B cell (primary cell): ENCODE measurements around the gene INF2. TPM values are rescaled to one million over a fixed set of nuclear protein-coding genes. Genes with fewer than 3 reads are reported as not detected.
A peak's percentile ranks its signal among the peaks of the same experiment; 100 is the strongest.

Source experiments
- ATAC-seq: fragments of 200-7000 bp; cut with Tn5 transposase; one replicate; pipeline ENCODE4 v1.10.0; 2021; ENCODE audit warnings: low read depth, mild to moderate bottlenecking, moderate number of reproducible peaks, moderate library complexity
- CTCF ChIA-PET: fragments of 350-600 bp; sonication (Branson Sonifier 250); formaldehyde crosslinking; loops from one replicate; lab custom pipeline; 2021; ENCODE audit warnings: antibody characterized with exemption, inconsistent platforms; lab: Charles Lee
- POLR2A ChIA-PET: fragments of 350-600 bp; sonication (Branson Sonifier 250); formaldehyde crosslinking; loops from one replicate; lab custom pipeline; 2021; ENCODE audit warnings: antibody characterized with exemption; lab: Charles Lee
- DNase-seq: peaks from one replicate; pipeline ENCODE4 v3.0.0; 2013
- H2AFZ ChIP-seq: 2 replicates; pipeline ENCODE4 v1.6.1; 2012; ENCODE audit warnings: mild to moderate bottlenecking, low read depth, low read length; ENCODE audit not compliant: insufficient read depth, poor library complexity, severe bottlenecking
- H3K27ac ChIP-seq, 2 donors: 1 replicate in 1 of 2; 2 replicates in 1 of 2; pipeline ENCODE4 v1.5.1; 2012 to 2013; ENCODE audit warnings: low read length in 2 of 2, mild to moderate bottlenecking in 2 of 2, moderate library complexity in 1 of 2
- H3K27me3 ChIP-seq, 4 experiments: fragments of 200-600 bp in 1 of 4; sonication (generic) in 1 of 4; replicated peaks in 1 of 4; 1 replicate in 2 of 4; 2 replicates in 2 of 4; pipeline versions ENCODE4 v1.6.1 to v1.7.0; 2013 to 2016; ENCODE audit warnings: low read length in 3 of 4, mild to moderate bottlenecking in 2 of 4, mixed read lengths in 1 of 4, moderate library complexity in 1 of 4; ENCODE audit not compliant: insufficient read depth in 4 of 4, control insufficient read depth in 3 of 4; ENCODE audit errors: control extremely low read depth in 1 of 4
- H3K36me3 ChIP-seq, 2 experiments: replicated peaks in 1 of 2; 1 replicate in 1 of 2; 2 replicates in 1 of 2; pipeline versions ENCODE4 v1.6.1 to v1.7.1; 2013; ENCODE audit warnings: low read length in 1 of 2; ENCODE audit not compliant: insufficient read depth in 2 of 2, control insufficient read depth in 1 of 2; ENCODE audit errors: control extremely low read depth in 1 of 2, extremely low read depth in 1 of 2
- H3K4me1 ChIP-seq, 2 donors: fragments of 200-600 bp in 1 of 2; sonication (generic) in 1 of 2; 1 replicate in 1 of 2; 2 replicates in 1 of 2; pipeline versions ENCODE4 v1.5.1 to v1.6.1; 2013 to 2017; ENCODE audit warnings: low read length in 2 of 2; ENCODE audit not compliant: control insufficient read depth in 2 of 2, insufficient read depth in 2 of 2
- H3K4me2 ChIP-seq: replicated peaks from 2 replicates; pipeline ENCODE3; 2012; ENCODE audit warnings: mild to moderate bottlenecking, low read depth, low read length; ENCODE audit not compliant: poor library complexity, severe bottlenecking
- H3K4me3 ChIP-seq, 5 experiments: fragments of 200-600 bp in 1 of 5; sonication (generic) in 1 of 5; 1 replicate in 3 of 5; 2 replicates in 2 of 5; pipeline versions ENCODE4 v1.5.1 to v1.7.0; 2011 to 2016; ENCODE audit warnings: low read length in 4 of 5, mild to moderate bottlenecking in 4 of 5, low read depth in 2 of 5, control low read depth in 1 of 5, moderate library complexity in 1 of 5; ENCODE audit not compliant: insufficient read depth in 1 of 5; ENCODE audit errors: control extremely low read depth in 1 of 5, extremely low read depth in 1 of 5
- H3K79me2 ChIP-seq: fragments of 200-600 bp; sonication (generic); one replicate; pipeline ENCODE4 v1.6.0; 2016; ENCODE audit warnings: low read length; ENCODE audit not compliant: control insufficient read depth, insufficient read depth
- H3K9ac ChIP-seq: fragments of 200-600 bp; sonication (generic); 2 replicates; pipeline ENCODE4 v1.6.1; 2017; ENCODE audit warnings: mild to moderate bottlenecking, low read length, moderate library complexity
- H3K9me3 ChIP-seq, 3 donors: one replicate each; pipeline versions ENCODE4 v1.6.1 to v1.7.1; 2013; ENCODE audit warnings: low read length in 2 of 3; ENCODE audit not compliant: control insufficient read depth in 2 of 3, insufficient read depth in 1 of 3; ENCODE audit errors: control extremely low read depth in 1 of 3
- H4K20me1 ChIP-seq: 2 replicates; pipeline ENCODE4 v1.6.0; 2012; ENCODE audit warnings: mild to moderate bottlenecking, low read length; ENCODE audit not compliant: insufficient read depth, control insufficient read depth, poor library complexity, severe bottlenecking
- H3K27ac Mint-ChIP-seq: one replicate; pipeline ENCODE4 v1.8.0; 2021; ENCODE audit warnings: mixed read lengths
- H3K27me3 Mint-ChIP-seq: one replicate; pipeline ENCODE4 v1.8.0; 2021; ENCODE audit warnings: mixed read lengths
- H3K4me1 Mint-ChIP-seq: one replicate; pipeline ENCODE4 v1.8.0; 2021; ENCODE audit warnings: mixed read lengths
- H3K4me3 Mint-ChIP-seq: one replicate; pipeline ENCODE4 v1.8.0; 2021; ENCODE audit warnings: mixed read lengths
- H3K9me3 Mint-ChIP-seq: one replicate; pipeline ENCODE4 v1.8.0; 2022; ENCODE audit warnings: mixed read lengths; ENCODE audit not compliant: insufficient read depth
- EZH2 ChIP-seq: IDR thresholded peaks from 2 replicates; pipeline ENCODE4 v1.6.1; 2012; ENCODE audit warnings: borderline replicate concordance, low read depth, mild to moderate bottlenecking, moderate library complexity, low read length; ENCODE audit not compliant: insufficient read depth, poor library complexity, severe bottlenecking
- WGBS: methylation state at CpG from one replicate; pipeline ENCODE4 v1.1.5; 2013; ENCODE audit warnings: missing lambda C conversion rate; ENCODE audit not compliant: insufficient coverage; 5-methylcytosine and 5-hydroxymethylcytosine counted together
- intact Hi-C: fragments of 100-400 bp; cut with micrococcal nuclease; formaldehyde crosslinking; loops from one replicate; pipeline ENCODE4 v1.10.0; 2022
- polyA plus RNA-seq: library from polyadenylated mRNA; depleted of rRNA; stranded (reverse); fragments of >200 nt; gene quantifications from 2 replicates; pipeline ENCODE4 v1.2.3, GENCODE V29; 2012
- total RNA-seq, 2 donors: library from RNA; stranded (reverse); fragments of 120-200 nt in 1 of 2; gene quantifications; 1 replicate in 1 of 2; 2 replicates in 1 of 2; pipeline versions ENCODE4 v1.2.3 to v1.2.4, GENCODE V29; 2013 to 2022
- TF ChIP-seq, protein P1 (sequence below): fragments of 200-600 bp; IDR thresholded peaks from one replicate; pipeline ENCODE4 v1.8.0; 2022; ENCODE audit warnings: antibody characterized with exemption, mild to moderate bottlenecking

Gene INF2
- total and polyA plus RNA-seq, 2 donors (not counting 1 experiment from before 2014, with no cell fraction given) = 90.2 to 100 TPM

GRCh38 chr14:104677512-104678332 is 11.7 kb upstream of the INF2 start:
- DNase-seq (peak; percentile 79), ATAC-seq (peak; percentile 55)
- H3K9ac ChIP-seq = peak overlapping the region; percentile 57
- no peak for TF ChIP-seq EZH2
- TF ChIP-seq, protein P1, sequence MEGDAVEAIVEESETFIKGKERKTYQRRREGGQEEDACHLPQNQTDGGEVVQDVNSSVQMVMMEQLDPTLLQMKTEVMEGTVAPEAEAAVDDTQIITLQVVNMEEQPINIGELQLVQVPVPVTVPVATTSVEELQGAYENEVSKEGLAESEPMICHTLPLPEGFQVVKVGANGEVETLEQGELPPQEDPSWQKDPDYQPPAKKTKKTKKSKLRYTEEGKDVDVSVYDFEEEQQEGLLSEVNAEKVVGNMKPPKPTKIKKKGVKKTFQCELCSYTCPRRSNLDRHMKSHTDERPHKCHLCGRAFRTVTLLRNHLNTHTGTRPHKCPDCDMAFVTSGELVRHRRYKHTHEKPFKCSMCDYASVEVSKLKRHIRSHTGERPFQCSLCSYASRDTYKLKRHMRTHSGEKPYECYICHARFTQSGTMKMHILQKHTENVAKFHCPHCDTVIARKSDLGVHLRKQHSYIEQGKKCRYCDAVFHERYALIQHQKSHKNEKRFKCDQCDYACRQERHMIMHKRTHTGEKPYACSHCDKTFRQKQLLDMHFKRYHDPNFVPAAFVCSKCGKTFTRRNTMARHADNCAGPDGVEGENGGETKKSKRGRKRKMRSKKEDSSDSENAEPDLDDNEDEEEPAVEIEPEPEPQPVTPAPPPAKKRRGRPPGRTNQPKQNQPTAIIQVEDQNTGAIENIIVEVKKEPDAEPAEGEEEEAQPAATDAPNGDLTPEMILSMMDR = no peak
- H3K36me3 ChIP-seq = no peaks in the 10 kb centered on the region
- peak overlapping the region; percentile 72 for H2AFZ ChIP-seq
- peak overlapping the region; percentile 16 to 64 (median 61) for H3K4me3 ChIP-seq
- WGBS = under 1% methylated on average over 43 of the region's 43 CpGs
- H3K27me3 ChIP-seq = no peaks in the 10 kb centered on the region
- H3K9me3 ChIP-seq = peaks cover 0 to 18% (median 7%) of the 10 kb centered on the region in 3 donors
- Mint-ChIP-seq H3K9me3 (peaks cover 9% of the 10 kb centered on the region), H3K4me3 (peak overlapping the region; percentile 87), H3K27me3 (no peaks in the 10 kb centered on the region), H3K4me1 (peaks cover 51% of the 10 kb centered on the region), H3K27ac (peak overlapping the region; percentile 88)
- no peaks in the 10 kb centered on the region for H4K20me1 ChIP-seq
- intact Hi-C loops = loop anchor here (1.0 kb wide), 1 partner anchor 12 kb away; no protein-coding TSS in a partner anchor
- peak overlapping the region; percentile 81 for H3K4me2 ChIP-seq
- ChIA-PET POLR2A (interaction anchor here (0.6 to 2.9 kb wide), 7 partner anchors 8 to 75 kb away, joined by 6 to 23 read pairs (median 9); partner anchors contain the start of gene SIVA1), CTCF (interaction anchor here (0.7 to 6.8 kb wide), 8 partner anchors 12 to 31 kb away, joined by 3 to 64 read pairs (median 4); no protein-coding TSS in a partner anchor)
- H3K27ac ChIP-seq = peak overlapping the region; percentile 6 to 51
- no peaks in the 10 kb centered on the region for H3K79me2 ChIP-seq
- peaks cover 39 to 58% of the 10 kb centered on the region in 2 donors for H3K4me1 ChIP-seq
